WTC11 (cell line): ENCODE measurements around the gene PAK6. TPM values are rescaled to one million over a fixed set of nuclear protein-coding genes. Genes with fewer than 3 reads are reported as not detected.

Experiments used
- ATAC-seq: fragments of 200-7000 bp; cut with Tn5 transposase; 2 replicates; pipeline ENCODE4 v1.10.0; 2021; ENCODE audit warnings: mild to moderate bottlenecking, moderate library complexity
- CTCF ChIA-PET: fragments of 300-600 bp; sonication (Branson Sonifier 250); formaldehyde crosslinking; loops from one replicate; lab custom pipeline; 2021; ENCODE audit warnings: antibody characterized with exemption; lab: Charles Lee
- POLR2A ChIA-PET: fragments of 350-600 bp; sonication (Branson Sonifier 250); formaldehyde crosslinking; loops from one replicate; lab custom pipeline; 2021; ENCODE audit warnings: antibody characterized with exemption; lab: Charles Lee
- DNase-seq: peaks from one replicate; pipeline ENCODE4 v3.0.0; 2021; ENCODE audit warnings: low spot score
- H3K27ac Mint-ChIP-seq: 2 replicates; pipeline ENCODE4 v1.8.0; 2021; ENCODE audit warnings: mixed read lengths
- H3K27me3 Mint-ChIP-seq: 2 replicates; pipeline ENCODE4 v1.8.0; 2021; ENCODE audit warnings: low read depth, mild to moderate bottlenecking, moderate library complexity, mixed read lengths
- H3K36me3 Mint-ChIP-seq: 2 replicates; pipeline ENCODE4 v1.8.0; 2021; ENCODE audit warnings: mixed read lengths
- H3K4me1 Mint-ChIP-seq: 2 replicates; pipeline ENCODE4 v1.8.0; 2022; ENCODE audit warnings: mixed read lengths
- H3K4me3 Mint-ChIP-seq: 2 replicates; pipeline ENCODE4 v1.8.0; 2021; ENCODE audit warnings: mild to moderate bottlenecking, moderate library complexity, mixed read lengths
- H3K9me3 Mint-ChIP-seq: 2 replicates; pipeline ENCODE4 v1.8.0; 2021; ENCODE audit warnings: mixed read lengths
- ATF1 ChIP-seq: sonication (generic); formaldehyde crosslinking; IDR thresholded peaks from 2 replicates; pipeline ENCODE4 v1.8.1; 2023; ENCODE audit warnings: mild to moderate bottlenecking, moderate library complexity, missing genetic modification reagents
- ATF2 ChIP-seq: sonication (generic); formaldehyde crosslinking; IDR thresholded peaks from 2 replicates; pipeline ENCODE4 v1.8.1; 2022; ENCODE audit warnings: low read depth, missing genetic modification reagents, borderline replicate concordance
- ATF6 ChIP-seq: sonication (generic); formaldehyde crosslinking; IDR thresholded peaks from 2 replicates; pipeline ENCODE4 v1.8.1; 2023; ENCODE audit warnings: mild to moderate bottlenecking, missing genetic modification reagents
- CBFB ChIP-seq: sonication (generic); formaldehyde crosslinking; IDR thresholded peaks from 2 replicates; pipeline ENCODE4 v1.8.1; 2022; ENCODE audit warnings: mild to moderate bottlenecking, low read depth, missing genetic modification reagents
- CTCF ChIP-seq: fragments of 200-600 bp; IDR thresholded peaks from 2 replicates; pipeline ENCODE4 v1.8.0; 2022; ENCODE audit warnings: antibody characterized with exemption
- E2F1 ChIP-seq: sonication (generic); formaldehyde crosslinking; IDR thresholded peaks from 2 replicates; pipeline ENCODE4 v1.8.0; 2022; ENCODE audit warnings: mild to moderate bottlenecking, missing genetic modification reagents
- E2F5 ChIP-seq: sonication (generic); formaldehyde crosslinking; IDR thresholded peaks from 2 replicates; pipeline ENCODE4 v1.8.1; 2022; ENCODE audit warnings: mild to moderate bottlenecking, moderate library complexity, missing genetic modification reagents
- EMX1 ChIP-seq: fragments of 250-450 bp; sonication (Bioruptor Pico); IDR thresholded peaks from 2 replicates; pipeline ENCODE4 v1.8.0; 2021; ENCODE audit warnings: mild to moderate bottlenecking
- ESRRA ChIP-seq: sonication (generic); formaldehyde crosslinking; IDR thresholded peaks from 2 replicates; pipeline ENCODE4 v1.8.1; 2022; ENCODE audit warnings: mild to moderate bottlenecking, missing genetic modification reagents, borderline replicate concordance
- GTF2I ChIP-seq: fragments of 250-450 bp; sonication (Bioruptor Pico); conservative IDR thresholded peaks from 2 replicates; pipeline ENCODE4 v1.4.0; 2021; ENCODE audit warnings: mild to moderate bottlenecking
- HMGA2 ChIP-seq: fragments of 250-450 bp; sonication (Bioruptor Pico); IDR thresholded peaks from 2 replicates; pipeline ENCODE4 v1.4.0; 2021; ENCODE audit warnings: mild to moderate bottlenecking, moderate library complexity
- JUN ChIP-seq: sonication (generic); formaldehyde crosslinking; IDR thresholded peaks from 2 replicates; pipeline ENCODE4 v1.8.0; 2023; ENCODE audit warnings: mild to moderate bottlenecking, missing genetic modification reagents
- NFATC4 ChIP-seq: fragments of 250-450 bp; sonication (Bioruptor Pico); IDR thresholded peaks from 2 replicates; pipeline ENCODE4 v1.9.0; 2021; ENCODE audit warnings: mild to moderate bottlenecking
- NFYB ChIP-seq: sonication (generic); formaldehyde crosslinking; conservative IDR thresholded peaks from 2 replicates; pipeline ENCODE4 v1.8.0; 2022; ENCODE audit warnings: low read depth, missing genetic modification reagents
- SOX15 ChIP-seq: fragments of 250-450 bp; sonication (Bioruptor Pico); IDR thresholded peaks from 2 replicates; pipeline ENCODE4 v1.9.0; 2021; ENCODE audit warnings: mild to moderate bottlenecking
- SP1 ChIP-seq: sonication (generic); formaldehyde crosslinking; conservative IDR thresholded peaks from 2 replicates; pipeline ENCODE4 v1.8.1; 2022; ENCODE audit warnings: missing genetic modification reagents
- ZBTB21 ChIP-seq: sonication (generic); formaldehyde crosslinking; IDR thresholded peaks from 2 replicates; pipeline ENCODE4 v1.8.1; 2023; ENCODE audit warnings: mild to moderate bottlenecking, missing genetic modification reagents, borderline replicate concordance
- ZNF121 ChIP-seq: sonication (generic); formaldehyde crosslinking; IDR thresholded peaks from 2 replicates; pipeline ENCODE4 v1.8.0; 2023; ENCODE audit warnings: missing genetic modification reagents
- ZNF317 ChIP-seq: sonication (generic); formaldehyde crosslinking; IDR thresholded peaks from 2 replicates; pipeline ENCODE4 v1.8.1; 2023; ENCODE audit warnings: low read depth, mild to moderate bottlenecking, moderate library complexity, missing genetic modification reagents, borderline replicate concordance
- total RNA-seq: library from RNA; stranded (reverse); gene quantifications from 3 replicates; pipeline ENCODE4 v1.2.3, GENCODE V29; 2021

PAK6 gene
- total RNA-seq, 1 experiment from 2014 or later, result 11.7 TPM

GRCh38 chr15:40310001-40310959 lies 71.4 kb downstream of the PAK6 start:
- peak; percentile 67 for ATAC-seq
- ChIA-PET CTCF (interaction anchor here (0.5 to 17.8 kb wide), 22 partner anchors 9 to 270 kb away, joined by 3 to 690 read pairs (median 8); partner anchors contain the start of genes ANKRD63, CCDC9B, INAFM2 and PAK6), POLR2A (interaction anchor here (1.5 kb wide), 1 partner anchor 31 kb away, joined by 8 read pairs; no protein-coding TSS in a partner anchor)
- DNase-seq, result peak; percentile 85
- TF ChIP-seq HMGA2 (CRISPR knock-in tag), result no peak
- peak; percentile 34; the same call in 1 of the 2 replicates for TF ChIP-seq SP1 (CRISPR knock-in tag)
- 0 out of 2 replicates have a peak, but pooled peaks have one; percentile 37 for TF ChIP-seq ZNF121 (CRISPR knock-in tag)
- TF ChIP-seq E2F5 (CRISPR knock-in tag), result no peak
- TF ChIP-seq NFYB (CRISPR knock-in tag), result no peak
- TF ChIP-seq JUN (CRISPR knock-in tag), result no peak
- peak; percentile 63; the same call in 1 of the 2 replicates for TF ChIP-seq CTCF
- TF ChIP-seq NFATC4 (CRISPR knock-in tag), result no peak
- no peak overlapping the region; the same call in 1 of the 2 replicates for H3K4me3 Mint-ChIP-seq
- no peak overlapping the region for H3K27ac Mint-ChIP-seq
- H3K27me3 Mint-ChIP-seq, result peaks cover 14% of the 10 kb centered on the region
- H3K36me3 Mint-ChIP-seq, result no peaks in the 10 kb centered on the region
- H3K9me3 Mint-ChIP-seq, result no peaks in the 10 kb centered on the region
- peaks cover 35% of the 10 kb centered on the region for H3K4me1 Mint-ChIP-seq

- Mint-ChIP-seq H3K27ac (no peak overlapping the region), H3K27me3 (peaks cover 19% of the 10 kb centered on the region), H3K9me3 (no peaks in the 10 kb centered on the region), H3K4me3 (no peak overlapping the region), H3K36me3 (no peaks in the 10 kb centered on the region), H3K4me1 (peaks cover 35% of the 10 kb centered on the region)
- no peak for DNase-seq
- ATAC-seq, result no peak
- CTCF ChIA-PET, result interaction anchor here (0.9 to 17.8 kb wide), 6 partner anchors 10 to 229 kb away, joined by 3 to 690 read pairs (median 68); partner anchors contain the start of genes ANKRD63 and INAFM2
- POLR2A ChIA-PET, result no interaction called here
- TF ChIP-seq ATF2 (CRISPR knock-in tag) (no peak), ATF1 (no peak)
These were observed 72.1 kb downstream of the PAK6 start for GRCh38 chr15:40310993-40311392.

- CTCF ChIA-PET, result interaction anchor here (1.7 to 17.8 kb wide), 4 partner anchors 9 to 38 kb away, joined by 9 to 690 read pairs (median 222); partner anchors contain the start of genes ANKRD63 and INAFM2
- POLR2A ChIA-PET, result no interaction called here
- Mint-ChIP-seq H3K9me3 (no peaks in the 10 kb centered on the region), H3K4me3 (no peak overlapping the region), H3K27ac (no peak overlapping the region), H3K36me3 (no peaks in the 10 kb centered on the region), H3K27me3 (peaks cover 19% of the 10 kb centered on the region), H3K4me1 (peaks cover 21% of the 10 kb centered on the region)
- DNase-seq (no peak), ATAC-seq (no peak)
- TF ChIP-seq ZBTB21 (CRISPR knock-in tag) (no peak), GTF2I (CRISPR knock-in tag) (no peak), ATF6 (CRISPR knock-in tag) (no peak), CBFB (CRISPR knock-in tag) (no peak), EMX1 (CRISPR knock-in tag) (no peak), SOX15 (CRISPR knock-in tag) (no peak), ESRRA (CRISPR knock-in tag) (no peak), E2F1 (CRISPR knock-in tag) (no peak), ZNF317 (no peak)
These were observed 73.7 kb downstream of the PAK6 start for GRCh38 chr15:40312370-40313158.
